ENCODE results near the gene AKAP6. TPM values are rescaled to one million over a fixed set of nuclear protein-coding genes. Genes with fewer than 3 reads are reported as not detected.

Gene AKAP6
- total RNA-seq, 1 donor from 2014 or later: 2.8 TPM

- no peak overlapping the region for H3K4me3 ChIP-seq (ENCODE audit: insufficient read depth, low read depth, low read length)
- H3K27me3 ChIP-seq (ENCODE audit: insufficient read depth, low read length): no peaks in the 10 kb centered on the region
- H2AFZ ChIP-seq (ENCODE audit: low read depth, low read length): no peak overlapping the region
- Mint-ChIP-seq H3K9me3 (ENCODE audit: unreplicated experiment) (peaks cover 7% of the 10 kb centered on the region), H3K36me3 (ENCODE audit: low read depth, unreplicated experiment) (no peaks in the 10 kb centered on the region), H3K4me1 (ENCODE audit: low read depth, unreplicated experiment) (peaks cover 10% of the 10 kb centered on the region), H3K27me3 (ENCODE audit: low read depth, unreplicated experiment) (no peaks in the 10 kb centered on the region), H3K27ac (ENCODE audit: unreplicated experiment) (no peak overlapping the region), H3K4me3 (ENCODE audit: unreplicated experiment) (no peak overlapping the region)
- H3K4me1 ChIP-seq (ENCODE audit: insufficient read depth, low read length): no peaks in the 10 kb centered on the region
- DNase-seq (ENCODE audit: low read depth): no peak
- TF ChIP-seq, protein P1, sequence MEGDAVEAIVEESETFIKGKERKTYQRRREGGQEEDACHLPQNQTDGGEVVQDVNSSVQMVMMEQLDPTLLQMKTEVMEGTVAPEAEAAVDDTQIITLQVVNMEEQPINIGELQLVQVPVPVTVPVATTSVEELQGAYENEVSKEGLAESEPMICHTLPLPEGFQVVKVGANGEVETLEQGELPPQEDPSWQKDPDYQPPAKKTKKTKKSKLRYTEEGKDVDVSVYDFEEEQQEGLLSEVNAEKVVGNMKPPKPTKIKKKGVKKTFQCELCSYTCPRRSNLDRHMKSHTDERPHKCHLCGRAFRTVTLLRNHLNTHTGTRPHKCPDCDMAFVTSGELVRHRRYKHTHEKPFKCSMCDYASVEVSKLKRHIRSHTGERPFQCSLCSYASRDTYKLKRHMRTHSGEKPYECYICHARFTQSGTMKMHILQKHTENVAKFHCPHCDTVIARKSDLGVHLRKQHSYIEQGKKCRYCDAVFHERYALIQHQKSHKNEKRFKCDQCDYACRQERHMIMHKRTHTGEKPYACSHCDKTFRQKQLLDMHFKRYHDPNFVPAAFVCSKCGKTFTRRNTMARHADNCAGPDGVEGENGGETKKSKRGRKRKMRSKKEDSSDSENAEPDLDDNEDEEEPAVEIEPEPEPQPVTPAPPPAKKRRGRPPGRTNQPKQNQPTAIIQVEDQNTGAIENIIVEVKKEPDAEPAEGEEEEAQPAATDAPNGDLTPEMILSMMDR (IDR thresholded peaks at IDR 0.05; ENCODE audit: insufficient read depth, low read depth, low read length): no peak
- no peak for TF ChIP-seq EZH2 (IDR thresholded peaks at IDR 0.05; ENCODE audit: insufficient read depth, low read length)
- H3K9ac ChIP-seq (ENCODE audit: low read length): no peak overlapping the region
- H3K27ac ChIP-seq (ENCODE audit: low read depth, low read length): no peak overlapping the region
- no peaks in the 10 kb centered on the region for H3K79me2 ChIP-seq (ENCODE audit: insufficient read depth, low read length)
- H3K4me2 ChIP-seq (ENCODE audit: low read length): no peak overlapping the region
- no peak for FAIRE-seq
- H3K9me3 ChIP-seq (ENCODE audit: insufficient read depth, low read depth, low read length): no peaks in the 10 kb centered on the region
- no peaks in the 10 kb centered on the region for H3K36me3 ChIP-seq (ENCODE audit: insufficient read depth, low read length)
- H4K20me1 ChIP-seq (ENCODE audit: insufficient read depth, low read length): no peaks in the 10 kb centered on the region
These were observed 20.9 kb downstream of the AKAP6 start for GRCh38 chr14:32350020-32350419.

DNA sequence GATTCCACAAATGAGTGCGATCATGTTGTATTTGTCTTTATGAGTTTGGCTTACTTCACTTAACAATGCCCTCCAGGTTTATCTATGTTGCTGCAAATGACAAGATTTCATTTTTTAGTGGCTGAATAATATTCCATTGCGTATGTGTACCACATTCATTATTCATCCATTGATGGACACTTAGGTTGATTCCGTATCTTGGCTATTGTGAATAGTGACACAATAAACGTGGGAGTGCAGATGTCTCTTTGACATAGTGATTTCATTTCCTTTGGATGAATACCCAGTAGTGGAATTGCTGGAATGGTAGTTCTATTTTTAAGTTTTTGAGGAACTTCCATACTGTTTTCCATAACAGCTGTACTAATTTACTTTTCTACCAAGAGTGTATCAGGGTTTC lies 23.5 kb downstream of the AKAP6 start:
- Mint-ChIP-seq H3K4me3 (ENCODE audit: unreplicated experiment) (no peak overlapping the region), H3K27me3 (ENCODE audit: low read depth, unreplicated experiment) (peaks cover 3% of the 10 kb centered on the region), H3K27ac (ENCODE audit: unreplicated experiment) (no peak overlapping the region), H3K9me3 (ENCODE audit: unreplicated experiment) (peaks cover 7% of the 10 kb centered on the region), H3K36me3 (ENCODE audit: low read depth, unreplicated experiment) (no peaks in the 10 kb centered on the region), H3K4me1 (ENCODE audit: low read depth, unreplicated experiment) (no peaks in the 10 kb centered on the region)
- Histone ChIP-seq H3K79me2 (ENCODE audit: insufficient read depth, low read length) (no peaks in the 10 kb centered on the region), H3K4me3 (ENCODE audit: insufficient read depth, low read depth, low read length) (no peak overlapping the region), H3K9me3 (ENCODE audit: insufficient read depth, low read depth, low read length) (no peaks in the 10 kb centered on the region), H3K36me3 (ENCODE audit: insufficient read depth, low read length) (no peaks in the 10 kb centered on the region), H3K4me2 (ENCODE audit: low read length) (no peak overlapping the region), H4K20me1 (ENCODE audit: insufficient read depth, low read length) (no peaks in the 10 kb centered on the region), H3K4me1 (ENCODE audit: insufficient read depth, low read length) (no peaks in the 10 kb centered on the region), H3K9ac (ENCODE audit: low read length) (no peak overlapping the region), H3K27ac (ENCODE audit: low read depth, low read length) (no peak overlapping the region), H3K27me3 (ENCODE audit: insufficient read depth, low read length) (no peaks in the 10 kb centered on the region), H2AFZ (ENCODE audit: low read depth, low read length) (no peak overlapping the region)
- TF ChIP-seq EZH2 (IDR thresholded peaks at IDR 0.05; ENCODE audit: insufficient read depth, low read length): no peak
- TF ChIP-seq, protein P1 (IDR thresholded peaks at IDR 0.05; ENCODE audit: insufficient read depth, low read depth, low read length): no peak
- DNase-seq (ENCODE audit: low read depth) (peak; percentile 68), FAIRE-seq (no peak)

DNA sequence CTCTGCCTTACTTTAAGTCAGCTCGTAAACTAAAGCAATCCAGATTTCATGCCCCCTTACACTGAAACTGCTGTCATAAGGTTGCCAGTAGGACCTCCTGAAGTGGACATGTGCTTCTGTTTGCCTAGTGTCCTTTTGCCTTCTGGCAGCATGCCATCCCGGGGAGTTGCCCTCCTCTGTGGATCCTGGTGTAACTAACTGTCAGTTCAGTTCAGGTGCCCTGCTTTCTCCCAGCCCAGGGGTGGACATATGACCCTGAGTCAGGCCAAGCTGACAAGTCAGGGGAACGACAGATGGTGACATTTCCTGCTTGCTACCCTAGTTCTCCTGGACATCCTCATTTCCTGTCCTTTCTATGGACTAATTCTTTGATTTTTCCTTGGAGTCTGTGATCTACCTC lies 25.6 kb downstream of the AKAP6 start:
- H3K79me2 ChIP-seq (ENCODE audit: insufficient read depth, low read length): no peaks in the 10 kb centered on the region
- no peaks in the 10 kb centered on the region for H3K36me3 Mint-ChIP-seq (ENCODE audit: low read depth, unreplicated experiment)
- no peaks in the 10 kb centered on the region for H3K4me1 Mint-ChIP-seq (ENCODE audit: low read depth, unreplicated experiment)
- no peaks in the 10 kb centered on the region for H3K9me3 ChIP-seq (ENCODE audit: insufficient read depth, low read depth, low read length)
- no peak overlapping the region for H3K4me3 ChIP-seq (ENCODE audit: insufficient read depth, low read depth, low read length)
- H3K9ac ChIP-seq (ENCODE audit: low read length): no peak overlapping the region
- H3K4me3 Mint-ChIP-seq (ENCODE audit: unreplicated experiment): no peak overlapping the region
- H3K36me3 ChIP-seq (ENCODE audit: insufficient read depth, low read length): no peaks in the 10 kb centered on the region
- H2AFZ ChIP-seq (ENCODE audit: low read depth, low read length): no peak overlapping the region
- H3K27ac Mint-ChIP-seq (ENCODE audit: unreplicated experiment): no peak overlapping the region
- DNase-seq (ENCODE audit: low read depth) (no peak), FAIRE-seq (no peak)
- TF ChIP-seq, protein P1 (IDR thresholded peaks at IDR 0.05; ENCODE audit: insufficient read depth, low read depth, low read length): no peak
- TF ChIP-seq EZH2 (IDR thresholded peaks at IDR 0.05; ENCODE audit: insufficient read depth, low read length): no peak
- H3K27ac ChIP-seq (ENCODE audit: low read depth, low read length): no peak overlapping the region
- H3K27me3 ChIP-seq (ENCODE audit: insufficient read depth, low read length): peaks cover 3% of the 10 kb centered on the region
- H4K20me1 ChIP-seq (ENCODE audit: insufficient read depth, low read length): no peaks in the 10 kb centered on the region
- no peaks in the 10 kb centered on the region for H3K4me1 ChIP-seq (ENCODE audit: insufficient read depth, low read length)
- peaks cover 7% of the 10 kb centered on the region for H3K9me3 Mint-ChIP-seq (ENCODE audit: unreplicated experiment)
- H3K27me3 Mint-ChIP-seq (ENCODE audit: low read depth, unreplicated experiment): peaks cover 3% of the 10 kb centered on the region
- no peak overlapping the region for H3K4me2 ChIP-seq (ENCODE audit: low read length)
